Neural cell (in vitro differentiated cells): Measurements from ENCODE around the gene B4GALNT4.

Experiments used
- CTCF ChIP-seq: fragments of 450-650 bp; IDR thresholded peaks from 2 replicates; pipeline ENCODE4 v1.5.1; 2014; ENCODE audit warnings: antibody characterized with exemption, mild to moderate bottlenecking, moderate library complexity; ENCODE audit not compliant: poor library complexity, severe bottlenecking
- EZH2 ChIP-seq: fragments of 200-600, 300-800 bp; shearing (Covaris generic), sonication (generic); IDR thresholded peaks from 2 replicates; pipeline ENCODE4 v1.6.1; 2014; ENCODE audit warnings: antibody characterized with exemption, low read length, borderline replicate concordance, mild to moderate bottlenecking; ENCODE audit not compliant: insufficient read depth, poor library complexity, severe bottlenecking
- MXI1 ChIP-seq: fragments of 450-650 bp; conservative IDR thresholded peaks from 2 replicates; pipeline ENCODE4 v1.6.1; 2014; ENCODE audit warnings: antibody characterized with exemption, mild to moderate bottlenecking; ENCODE audit not compliant: poor library complexity, severe bottlenecking
- POLR2AphosphoS5 ChIP-seq: IDR thresholded peaks from 2 replicates; pipeline ENCODE4 v1.6.1; 2012
- RAD21 ChIP-seq: fragments of 450-650 bp; conservative IDR thresholded peaks from 2 replicates; pipeline ENCODE4 v1.6.1; 2014; ENCODE audit warnings: antibody characterized with exemption, mild to moderate bottlenecking, moderate library complexity
- REST ChIP-seq: IDR thresholded peaks from 2 replicates; pipeline ENCODE4 v1.6.1; 2012; ENCODE audit warnings: borderline replicate concordance

- TF ChIP-seq POLR2AphosphoS5 (no peak), CTCF (no peak), EZH2 (no peak), MXI1 (no peak), REST (no peak), RAD21 (no peak)
Observed at GRCh38 chr11:385594-386351, 16.5 kb downstream of the B4GALNT4 start.
